HG03097 (cell line): ENCODE results near the gene LMF1.

Source experiments
- ATAC-seq: cut with Tn5 transposase; IDR thresholded peaks from one replicate; pipeline ENCODE4 v1.9.1; 2021; ENCODE audit not compliant: unreplicated experiment, low FRiP score

The LMF1 gene

DNA sequence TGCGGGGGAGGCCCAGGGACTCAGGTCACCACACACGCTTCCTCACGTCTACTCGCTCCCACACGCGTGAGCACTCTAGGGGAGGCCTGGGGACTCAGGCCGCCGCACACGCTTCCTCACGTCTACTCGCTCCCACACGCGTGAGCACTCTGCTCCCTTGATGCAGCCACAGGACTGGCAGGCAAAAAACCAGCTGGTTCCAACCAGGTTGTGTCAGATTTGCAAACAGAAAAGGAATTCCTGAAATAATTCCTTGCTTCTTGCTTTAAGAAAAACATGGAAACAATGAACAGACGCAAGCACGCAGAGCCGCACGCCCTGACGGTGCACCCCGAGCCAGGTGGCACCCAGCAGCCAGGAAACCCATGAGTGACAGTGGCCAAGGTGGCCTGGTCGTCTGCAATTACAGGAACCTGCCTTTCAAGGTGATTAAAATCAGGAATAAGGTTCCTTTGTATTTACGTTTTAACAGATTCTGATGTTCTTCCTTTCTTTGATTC lies 37.9 kb downstream of the LMF1 start:
- no peak for ATAC-seq

GRCh38 chr16:931626-932500 lies 38.9 kb downstream of the LMF1 start:
- no peak for ATAC-seq

DNA sequence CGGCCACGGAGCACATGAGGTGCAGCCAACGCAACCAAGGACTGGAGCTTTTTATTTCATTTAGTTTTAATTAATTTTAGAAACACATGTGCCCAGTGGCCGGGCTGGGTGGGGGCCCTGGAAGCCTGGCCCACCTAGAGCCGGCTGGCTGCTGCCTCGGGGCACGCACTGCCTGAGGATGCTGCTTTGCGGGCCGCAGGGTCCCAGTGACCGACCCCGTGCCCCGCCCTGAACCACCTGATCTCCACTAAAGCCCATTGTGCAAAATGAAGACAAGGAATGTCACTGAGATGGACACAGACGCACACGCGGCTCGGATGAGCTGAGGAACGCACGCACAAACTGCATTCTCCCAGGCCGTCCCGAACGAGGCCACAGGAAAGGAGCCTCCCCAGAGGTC lies 39.6 kb downstream of the LMF1 start:
- ATAC-seq: no peak

- no peak for ATAC-seq
Measured at GRCh38 chr16:930511-930910, 40.3 kb downstream of the LMF1 start.

DNA sequence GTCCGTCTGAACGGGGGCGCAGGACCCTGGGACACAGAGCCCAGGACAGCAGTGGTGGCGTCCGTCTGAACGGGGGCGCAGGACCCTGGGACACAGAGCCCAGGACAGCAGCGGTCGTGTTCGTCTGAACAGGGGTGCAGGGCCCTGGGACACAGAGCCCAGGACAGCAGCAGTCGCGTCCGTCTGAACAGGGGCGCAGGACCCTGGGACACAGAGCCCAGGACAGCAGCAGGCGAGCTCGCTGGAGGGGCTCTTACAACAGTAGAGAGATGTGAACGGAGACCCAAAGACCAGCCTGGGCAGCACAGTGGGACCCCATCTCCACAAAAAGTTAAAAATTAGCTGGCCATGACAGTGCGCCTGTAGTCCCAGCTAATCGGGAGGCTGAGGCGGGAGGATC lies 40.7 kb downstream of the LMF1 start:
- ATAC-seq: no peak

DNA sequence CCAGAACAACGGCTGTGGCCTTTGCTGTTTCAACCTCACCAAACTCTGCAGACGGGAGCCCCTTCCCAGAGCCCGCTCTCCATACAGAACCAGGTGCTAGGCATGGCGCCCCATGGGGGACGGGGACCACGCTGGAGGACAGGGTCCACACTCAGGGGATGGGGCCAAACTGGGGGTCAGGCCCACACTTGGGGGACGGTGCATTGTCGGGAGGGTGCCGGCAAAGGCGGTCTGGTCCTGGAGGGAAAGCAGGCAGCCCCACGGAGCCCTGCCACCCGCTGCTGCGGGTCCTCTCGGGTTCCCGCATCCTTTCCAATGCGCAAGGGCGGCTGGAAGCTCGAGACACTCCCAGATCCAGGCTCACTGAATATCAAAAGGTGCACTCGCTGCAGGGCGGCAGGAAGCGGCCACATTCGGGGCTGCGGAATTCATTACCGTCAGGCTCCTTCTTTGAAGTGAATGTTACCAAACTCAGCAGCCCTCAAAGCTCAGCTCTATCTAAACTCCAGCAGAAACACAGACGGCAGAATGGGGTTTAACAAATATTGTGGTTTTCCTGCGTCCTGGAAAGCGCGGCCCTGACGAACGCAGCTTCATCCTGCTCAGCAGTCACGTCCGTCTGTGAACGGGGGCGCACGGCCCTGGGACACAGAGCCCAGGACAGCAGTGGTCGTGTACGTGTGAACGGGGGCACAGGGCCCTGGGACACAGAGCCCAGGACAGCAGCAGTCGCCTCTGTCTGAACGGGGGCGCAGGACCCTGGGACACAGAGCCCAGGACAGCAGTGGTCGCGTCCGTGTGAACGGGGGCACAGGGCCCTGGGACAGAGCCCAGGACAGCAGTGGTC lies 41.3 kb downstream of the LMF1 start:
- no peak for ATAC-seq

DNA sequence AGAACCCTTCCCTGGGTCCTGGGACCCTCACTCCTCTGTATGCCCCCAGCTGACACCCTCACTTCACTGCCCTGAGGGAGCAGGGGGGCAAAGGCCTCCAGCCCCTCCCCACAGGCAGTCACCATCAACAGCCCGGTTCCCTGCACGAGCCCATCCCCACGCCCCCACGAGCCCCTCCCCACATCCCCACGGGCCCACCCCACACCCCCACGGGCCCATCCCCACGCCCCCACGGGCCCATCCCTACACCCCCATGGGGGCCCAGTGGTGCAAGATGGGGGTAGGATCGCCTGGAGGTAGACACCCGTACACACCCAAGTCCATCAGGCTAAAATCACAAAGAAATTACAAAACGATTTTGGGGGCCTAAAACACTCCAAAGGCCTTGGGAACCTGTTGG lies 42.3 kb downstream of the LMF1 start:
- ATAC-seq: no peak

DNA sequence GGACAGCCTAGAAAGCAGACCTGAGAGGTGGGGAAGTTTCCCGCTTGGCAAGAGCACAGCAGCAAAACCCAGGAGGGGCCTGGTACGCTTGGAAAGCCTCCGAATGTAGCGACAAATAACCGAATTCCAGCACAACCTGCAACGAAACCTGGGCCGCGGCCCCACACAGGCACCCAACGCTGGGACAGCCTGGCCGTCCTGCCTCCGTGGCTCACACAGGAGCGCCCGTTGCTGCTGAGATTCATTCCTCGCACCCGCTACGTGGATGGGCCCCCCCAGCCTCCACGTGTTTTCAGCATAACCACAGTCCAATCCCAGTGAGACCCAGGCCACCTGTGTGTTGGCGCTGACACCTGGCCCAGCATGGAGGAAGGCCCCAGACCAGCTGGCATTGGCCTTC lies 42.9 kb downstream of the LMF1 start:
- no peak for ATAC-seq

- no peak for ATAC-seq
Measured at GRCh38 chr16:927406-927805, 43.4 kb downstream of the LMF1 start.

GRCh38 chr16:926715-927114 lies 44.1 kb downstream of the LMF1 start:
- no peak for ATAC-seq

DNA sequence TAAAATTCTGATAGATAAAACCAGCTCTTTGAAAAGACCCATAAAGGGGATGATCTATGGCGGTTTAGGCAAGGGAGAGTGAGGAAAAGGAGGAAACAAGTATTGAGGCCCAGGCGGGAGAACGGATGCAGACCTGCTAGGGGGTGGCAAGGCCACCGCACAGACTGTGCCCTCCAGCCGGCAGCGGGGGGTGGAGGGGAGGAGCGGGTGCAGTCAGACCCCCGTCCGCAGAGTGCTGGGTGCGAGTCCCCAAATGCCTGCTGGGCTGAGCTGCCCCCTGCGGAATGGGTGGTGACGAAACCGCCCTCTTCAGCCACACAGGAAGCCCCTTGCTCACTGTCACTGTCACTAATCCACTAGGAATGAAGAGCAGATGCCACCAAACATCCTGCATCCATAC lies 46.0 kb downstream of the LMF1 start:
- no peak for ATAC-seq

DNA sequence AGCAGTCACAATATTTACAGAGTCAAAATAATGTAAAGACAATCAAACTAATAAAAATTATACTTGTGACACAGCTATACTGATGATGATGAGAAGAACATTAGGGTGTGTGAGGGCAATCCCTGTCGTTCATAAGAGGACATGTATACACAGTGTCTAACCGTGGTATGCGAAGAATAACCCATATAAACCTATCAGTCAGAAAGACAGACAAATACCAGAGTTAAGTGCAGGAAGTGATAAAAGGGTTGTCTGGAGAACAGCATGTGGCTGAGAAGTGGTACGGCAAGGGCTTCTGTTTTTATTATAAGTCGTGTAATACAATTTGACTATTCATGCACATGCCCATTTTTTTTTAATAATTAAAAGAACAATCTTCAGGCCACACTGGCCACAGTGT lies 46.7 kb downstream of the LMF1 start:
- no peak for ATAC-seq

DNA sequence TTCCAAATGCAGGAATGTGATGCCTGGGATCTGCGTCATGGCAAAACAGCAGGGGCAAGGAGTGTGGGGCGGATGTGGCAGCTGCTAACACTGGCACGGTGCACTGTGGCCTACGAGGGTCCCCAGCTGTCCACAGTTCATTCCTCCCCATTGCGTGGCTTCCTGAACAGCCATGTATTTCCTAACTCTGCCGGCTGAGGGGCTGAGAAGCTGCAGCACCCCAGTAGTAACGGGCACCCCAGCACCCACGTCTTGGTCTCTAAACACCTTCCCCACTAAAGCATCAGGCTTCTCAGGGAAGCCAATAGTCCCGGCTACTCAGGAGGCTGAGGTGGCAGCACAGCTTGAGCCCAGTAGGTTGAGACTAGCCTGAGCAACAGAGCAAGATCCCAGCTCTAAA lies 47.6 kb downstream of the LMF1 start:
- no peak for ATAC-seq

DNA sequence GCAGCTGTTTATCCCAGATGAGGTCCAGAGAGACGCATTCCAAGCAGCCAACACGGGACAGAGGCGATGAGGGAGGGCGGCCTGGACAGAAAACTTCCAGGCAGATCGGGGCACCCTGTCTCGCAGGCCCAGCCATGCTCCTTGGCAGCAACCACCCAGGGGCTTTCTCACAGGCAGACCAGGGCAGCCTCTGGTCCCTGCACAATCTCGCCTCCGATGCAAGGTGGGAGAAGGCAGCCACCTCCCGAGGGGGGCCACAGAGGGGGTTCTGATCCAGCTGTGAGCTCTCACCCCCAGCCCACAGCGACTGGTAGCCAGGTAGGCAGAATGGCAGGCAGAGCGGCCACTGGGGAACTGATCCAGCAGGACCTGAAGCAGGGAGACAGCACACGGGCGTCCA lies 48.7 kb downstream of the LMF1 start:
- ATAC-seq: no peak

DNA sequence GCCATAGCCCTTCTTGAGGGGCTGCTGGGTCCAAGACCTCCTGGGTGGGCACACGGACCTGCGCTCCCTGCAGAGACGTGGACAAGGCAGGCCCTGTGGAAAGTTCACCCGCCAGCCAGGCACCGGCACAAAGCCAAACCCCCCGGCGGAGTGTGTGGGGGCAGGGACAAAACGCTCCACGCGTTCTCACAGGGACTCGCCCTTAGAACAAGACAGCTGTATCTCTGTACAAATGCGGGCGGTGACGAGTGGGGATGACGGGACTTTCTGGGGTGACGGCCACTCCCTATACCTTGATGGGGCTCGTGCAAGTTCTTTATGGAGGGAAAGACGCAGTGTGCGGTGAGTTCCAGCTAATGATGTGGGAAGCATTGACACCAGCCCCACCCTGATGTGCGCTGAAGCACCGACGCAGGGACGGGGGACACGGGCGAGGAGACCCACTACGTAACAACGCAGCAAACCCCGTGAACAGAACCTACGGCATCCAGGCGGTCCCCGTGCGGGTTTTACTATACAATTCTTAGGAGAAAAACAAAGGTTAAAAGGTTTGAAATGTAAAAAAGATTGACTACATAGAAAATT lies 49.4 kb downstream of the LMF1 start:
- no peak for ATAC-seq

DNA sequence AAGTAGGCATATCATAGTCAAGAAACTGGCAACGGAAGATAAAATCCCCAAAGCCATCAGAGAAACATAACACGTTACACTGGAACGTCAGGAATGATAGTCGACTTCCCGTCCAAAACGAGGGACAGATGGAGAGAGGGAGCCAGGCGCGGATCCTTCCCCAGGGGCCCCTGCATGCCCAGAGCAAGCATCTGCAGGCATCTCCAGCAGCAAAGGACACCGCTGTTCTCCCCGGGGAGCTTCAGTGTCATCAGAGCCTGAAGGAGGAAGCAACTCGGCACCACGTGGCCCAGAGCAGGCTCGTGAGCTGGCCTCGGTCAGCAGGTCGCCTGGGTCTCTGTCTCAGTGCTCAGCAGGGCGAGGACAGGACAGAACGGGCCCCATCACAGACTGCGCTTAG lies 50.1 kb downstream of the LMF1 start:
- ATAC-seq: no peak

GRCh38 chr16:920051-920681 lies 50.6 kb downstream of the LMF1 start:
- no peak for ATAC-seq

DNA sequence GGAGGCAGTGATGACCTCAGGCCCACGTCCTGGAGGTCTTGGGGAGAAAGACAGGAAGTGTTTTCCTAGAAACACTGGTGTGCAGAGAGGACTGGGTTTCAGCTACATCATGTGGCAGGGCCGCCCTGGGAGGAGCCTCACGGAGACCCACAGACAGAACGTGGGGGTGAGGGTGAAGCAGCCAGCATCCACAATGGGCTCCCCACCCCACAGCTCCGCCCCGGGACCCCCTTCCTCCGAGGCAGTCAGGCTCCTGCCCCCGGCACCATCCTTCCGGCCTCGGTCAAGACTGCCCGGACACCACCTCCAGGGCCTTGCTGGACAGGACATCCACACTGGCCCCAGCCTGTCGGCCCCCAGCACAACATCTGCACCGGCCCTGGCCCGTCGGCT lies 51.1 kb downstream of the LMF1 start:
- no peak for ATAC-seq

DNA sequence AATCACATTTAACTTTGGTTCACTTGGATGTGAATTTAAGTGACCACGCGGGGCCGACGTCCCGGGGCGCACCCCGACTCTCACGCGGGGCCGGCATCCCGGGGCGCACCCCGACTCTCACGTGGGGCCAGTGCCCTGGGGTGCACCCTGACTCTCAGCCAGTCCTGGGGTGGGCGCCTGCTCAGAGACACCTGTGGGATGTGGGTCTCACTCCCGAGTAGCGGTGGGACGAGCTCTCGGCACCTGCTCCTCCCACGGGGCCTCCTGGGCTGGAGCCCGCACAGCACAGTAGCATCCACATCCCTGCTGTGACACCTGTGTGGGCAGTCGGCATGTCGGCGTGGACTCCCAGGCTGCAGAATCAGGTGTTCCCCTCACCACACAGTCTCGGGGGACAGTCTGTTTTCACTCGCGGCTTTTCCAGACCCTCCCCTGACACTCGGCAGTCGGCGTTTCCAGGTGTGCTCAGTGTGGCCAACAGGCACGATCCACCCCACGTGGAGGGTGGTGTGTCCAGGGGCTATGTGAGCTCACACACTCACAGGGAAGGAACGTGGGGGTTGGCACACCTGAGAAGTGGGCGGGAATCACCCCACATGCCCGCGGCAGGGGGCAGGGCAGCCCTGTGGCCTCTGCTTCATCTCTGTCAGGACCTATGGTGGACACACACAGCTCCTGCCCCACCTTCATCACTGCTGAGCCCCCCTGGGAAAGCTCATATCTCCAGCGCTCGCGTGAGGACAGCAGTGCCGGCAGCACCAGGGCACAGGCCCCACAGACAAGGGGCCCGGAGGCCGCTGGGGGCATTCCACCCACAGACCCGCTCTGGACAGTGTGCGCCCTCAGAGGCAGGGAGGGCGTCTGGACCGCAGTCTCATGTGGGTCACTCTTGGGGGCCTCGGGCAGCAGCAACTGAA lies 51.8 kb downstream of the LMF1 start:
- no peak for ATAC-seq

GRCh38 chr16:918068-918467 lies 52.7 kb downstream of the LMF1 start:
- no peak for ATAC-seq
